MM.1S (cell line): ENCODE measurements around the gene GRAMD1B.

ENCODE experiments used
- DNase-seq: peaks from one replicate; pipeline ENCODE4 v3.0.0-alpha.2; 2015
- H2AFZ ChIP-seq: fragments of 300-600 bp; sonication (generic); 2 replicates; pipeline ENCODE4 v1.6.0; 2016; ENCODE audit warnings: antibody characterized with exemption, low read length
- H3F3A ChIP-seq: fragments of 300-600 bp; sonication (generic); 2 replicates; pipeline ENCODE4 v1.6.1; 2016; ENCODE audit warnings: mild to moderate bottlenecking, antibody characterized with exemption, low read length, moderate library complexity, mixed read lengths; ENCODE audit not compliant: insufficient read depth
- H3K27ac ChIP-seq: fragments of 300-600 bp; sonication (generic); 2 replicates; pipeline ENCODE4 v1.5.1; 2016; ENCODE audit warnings: mild to moderate bottlenecking, low read length
- H3K27me3 ChIP-seq: fragments of 300-600 bp; sonication (generic); replicated peaks from 2 replicates; pipeline ENCODE4 v1.6.0; 2016; ENCODE audit warnings: low read length; ENCODE audit not compliant: insufficient read depth
- H3K36me3 ChIP-seq: fragments of 300-600 bp; sonication (generic); replicated peaks from 2 replicates; pipeline ENCODE4 v1.6.1; 2016; ENCODE audit warnings: mild to moderate bottlenecking, low read length, mixed read lengths; ENCODE audit not compliant: insufficient read depth
- H3K4me1 ChIP-seq: fragments of 300-600 bp; sonication (generic); 2 replicates; pipeline ENCODE4 v1.6.1; 2016; ENCODE audit warnings: low read length, mixed read lengths
- H3K4me2 ChIP-seq: fragments of 300-600 bp; sonication (generic); 2 replicates; pipeline ENCODE4 v1.6.0; 2016; ENCODE audit warnings: low read depth, low read length
- H3K4me3 ChIP-seq: fragments of 300-600 bp; sonication (generic); 2 replicates; pipeline ENCODE4 v1.5.1; 2016; ENCODE audit warnings: low read length, mixed read lengths
- H3K79me2 ChIP-seq: fragments of 300-600 bp; sonication (generic); 2 replicates; pipeline ENCODE4 v1.6.1; 2016; ENCODE audit warnings: mixed run types, low read length, mixed read lengths
- H3K9ac ChIP-seq: fragments of 300-600 bp; sonication (generic); 2 replicates; pipeline ENCODE4 v1.6.1; 2016; ENCODE audit warnings: low read length, mixed read lengths
- H3K9me2 ChIP-seq: fragments of 300-600 bp; sonication (generic); replicated peaks from 2 replicates; pipeline ENCODE4 v1.6.1; 2016; ENCODE audit warnings: mild to moderate bottlenecking, low read length, mixed read lengths; ENCODE audit not compliant: insufficient read depth
- H3K9me3 ChIP-seq: fragments of 300-600 bp; sonication (generic); replicated peaks from 2 replicates; pipeline ENCODE4 v1.6.1; 2016; ENCODE audit warnings: mild to moderate bottlenecking, low read length, mixed read lengths; ENCODE audit not compliant: insufficient read depth
- H4K20me1 ChIP-seq: fragments of 300-600 bp; sonication (generic); 2 replicates; pipeline ENCODE4 v1.6.1; 2016; ENCODE audit warnings: mild to moderate bottlenecking, low read length, moderate library complexity, mixed read lengths; ENCODE audit not compliant: insufficient read depth
- EZH2 ChIP-seq: fragments of 300-600 bp; sonication (generic); optimal IDR thresholded peaks from 2 replicates; pipeline ENCODE3; 2017; ENCODE audit warnings: low read depth, mild to moderate bottlenecking, antibody characterized with exemption, low read length, mixed read lengths
- EZH2phosphoT487 ChIP-seq: fragments of 300-600 bp; sonication (generic); IDR thresholded peaks from 2 replicates; pipeline ENCODE4 v1.6.1; 2018; ENCODE audit warnings: antibody characterized with exemption, low read length
- TF ChIP-seq, protein P1 (sequence below): fragments of 300-600 bp; sonication (generic); IDR thresholded peaks from 2 replicates; pipeline ENCODE4 v1.5.1; 2016; ENCODE audit warnings: antibody characterized with exemption, low read length, mixed read lengths

GRAMD1B gene

DNA sequence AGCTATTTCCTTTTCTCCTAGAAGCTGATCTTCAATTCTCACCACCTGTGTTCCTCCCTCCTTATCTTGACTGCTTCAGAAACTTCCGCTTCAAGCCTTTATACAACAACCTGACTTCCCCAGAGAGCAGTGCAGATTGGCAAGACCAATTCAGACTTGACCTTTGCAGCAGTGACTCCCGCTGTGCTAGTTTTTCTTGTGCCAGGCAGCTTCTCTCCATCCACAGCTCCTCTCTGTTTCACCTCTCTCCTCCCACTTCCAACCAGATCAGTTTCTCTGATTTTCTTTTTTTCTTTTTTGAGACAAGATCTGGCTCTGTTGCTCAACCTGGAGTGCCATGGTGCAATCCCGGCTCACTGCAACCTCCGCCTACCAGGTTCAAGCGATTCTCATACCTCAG lies 74.3 kb downstream of the GRAMD1B start:
- Histone ChIP-seq H2AFZ (no peak overlapping the region), H3K9me3 (no peaks in the 10 kb centered on the region), H3K4me3 (no peak overlapping the region), H3K36me3 (no peaks in the 10 kb centered on the region), H3K4me2 (no peak overlapping the region), H3F3A (no peaks in the 10 kb centered on the region), H3K79me2 (no peaks in the 10 kb centered on the region), H3K27ac (no peak overlapping the region), H4K20me1 (no peaks in the 10 kb centered on the region), H3K9ac (no peak overlapping the region), H3K27me3 (no peaks in the 10 kb centered on the region), H3K9me2 (no peaks in the 10 kb centered on the region), H3K4me1 (no peaks in the 10 kb centered on the region)
- peak; percentile 72 for DNase-seq
- no peak for TF ChIP-seq EZH2phosphoT487
- no peak for TF ChIP-seq EZH2
- TF ChIP-seq, protein P1, sequence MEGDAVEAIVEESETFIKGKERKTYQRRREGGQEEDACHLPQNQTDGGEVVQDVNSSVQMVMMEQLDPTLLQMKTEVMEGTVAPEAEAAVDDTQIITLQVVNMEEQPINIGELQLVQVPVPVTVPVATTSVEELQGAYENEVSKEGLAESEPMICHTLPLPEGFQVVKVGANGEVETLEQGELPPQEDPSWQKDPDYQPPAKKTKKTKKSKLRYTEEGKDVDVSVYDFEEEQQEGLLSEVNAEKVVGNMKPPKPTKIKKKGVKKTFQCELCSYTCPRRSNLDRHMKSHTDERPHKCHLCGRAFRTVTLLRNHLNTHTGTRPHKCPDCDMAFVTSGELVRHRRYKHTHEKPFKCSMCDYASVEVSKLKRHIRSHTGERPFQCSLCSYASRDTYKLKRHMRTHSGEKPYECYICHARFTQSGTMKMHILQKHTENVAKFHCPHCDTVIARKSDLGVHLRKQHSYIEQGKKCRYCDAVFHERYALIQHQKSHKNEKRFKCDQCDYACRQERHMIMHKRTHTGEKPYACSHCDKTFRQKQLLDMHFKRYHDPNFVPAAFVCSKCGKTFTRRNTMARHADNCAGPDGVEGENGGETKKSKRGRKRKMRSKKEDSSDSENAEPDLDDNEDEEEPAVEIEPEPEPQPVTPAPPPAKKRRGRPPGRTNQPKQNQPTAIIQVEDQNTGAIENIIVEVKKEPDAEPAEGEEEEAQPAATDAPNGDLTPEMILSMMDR: no peak

DNA sequence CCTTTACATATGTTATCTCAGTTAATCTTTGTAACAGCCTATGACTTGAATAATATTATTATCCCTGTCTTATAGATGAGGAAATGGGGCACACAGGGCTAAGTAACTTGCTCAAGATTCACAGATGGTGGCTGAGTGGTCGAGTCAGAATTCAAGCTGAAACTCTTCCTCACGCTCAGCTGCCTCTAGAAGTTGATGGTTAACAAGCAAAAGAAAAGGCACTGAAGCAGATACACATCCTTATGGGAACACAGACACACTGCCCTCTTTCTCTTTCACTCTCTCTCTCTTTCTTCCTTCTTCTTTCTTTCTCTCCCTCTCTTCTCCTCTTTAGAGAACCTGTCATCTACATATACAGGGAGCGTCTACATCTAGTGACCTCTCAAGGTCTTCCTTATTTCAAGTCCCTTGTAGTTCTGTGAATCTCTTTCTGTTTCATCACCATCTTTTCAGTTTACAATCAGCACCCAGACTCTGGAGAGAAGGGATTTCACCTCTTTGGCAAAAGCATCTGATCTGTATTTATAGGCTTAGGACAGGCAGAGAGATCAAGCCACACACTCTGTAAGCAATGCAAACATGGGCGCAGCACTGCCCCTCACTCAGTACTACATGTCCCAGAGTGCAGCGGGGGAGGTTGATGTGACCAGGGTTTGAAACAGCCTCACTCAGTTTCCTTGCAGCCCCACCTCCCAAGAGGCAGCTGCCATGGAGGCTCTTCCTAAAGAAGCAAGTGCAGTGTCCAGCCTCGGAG lies 75.7 kb downstream of the GRAMD1B start:
- H3K27me3 ChIP-seq: no peaks in the 10 kb centered on the region
- H3K79me2 ChIP-seq: no peaks in the 10 kb centered on the region
- H3K9me2 ChIP-seq: no peaks in the 10 kb centered on the region
- no peak for TF ChIP-seq EZH2phosphoT487
- no peak for TF ChIP-seq EZH2
- TF ChIP-seq, protein P1: no peak
- no peak overlapping the region for H3K4me3 ChIP-seq
- H3K4me2 ChIP-seq: no peak overlapping the region
- H3K36me3 ChIP-seq: no peaks in the 10 kb centered on the region
- H2AFZ ChIP-seq: no peak overlapping the region
- no peaks in the 10 kb centered on the region for H4K20me1 ChIP-seq
- no peaks in the 10 kb centered on the region for H3F3A ChIP-seq
- no peaks in the 10 kb centered on the region for H3K4me1 ChIP-seq
- DNase-seq: no peak
- no peak overlapping the region for H3K27ac ChIP-seq
- H3K9ac ChIP-seq: no peak overlapping the region
- no peaks in the 10 kb centered on the region for H3K9me3 ChIP-seq

DNA sequence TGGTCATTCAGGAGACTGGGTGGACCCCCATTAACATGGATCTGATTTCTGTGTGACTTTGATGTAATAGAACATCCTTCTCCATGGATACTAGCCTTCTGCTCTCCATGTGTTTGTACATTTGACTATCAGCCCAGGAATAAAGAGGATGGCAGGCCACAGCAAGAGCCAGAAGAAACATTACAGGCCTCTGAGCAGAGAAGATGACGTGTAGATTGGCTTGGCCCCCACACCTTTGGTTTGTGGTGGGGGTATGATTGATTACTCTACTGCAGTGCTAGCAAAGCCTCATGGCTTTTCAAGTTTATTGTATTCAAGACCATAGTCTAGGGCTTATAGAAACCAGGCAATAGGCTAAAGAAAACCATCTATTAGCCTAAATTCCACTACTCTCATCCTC lies 77.0 kb downstream of the GRAMD1B start:
- Histone ChIP-seq H3K27me3 (no peaks in the 10 kb centered on the region), H3K9ac (no peak overlapping the region), H3K9me3 (no peaks in the 10 kb centered on the region), H3K4me2 (no peak overlapping the region), H3K4me3 (no peak overlapping the region), H2AFZ (no peak overlapping the region), H3K4me1 (no peaks in the 10 kb centered on the region), H4K20me1 (no peaks in the 10 kb centered on the region), H3K36me3 (no peaks in the 10 kb centered on the region), H3F3A (no peaks in the 10 kb centered on the region), H3K79me2 (no peaks in the 10 kb centered on the region), H3K27ac (no peak overlapping the region), H3K9me2 (no peaks in the 10 kb centered on the region)
- no peak for DNase-seq
- TF ChIP-seq EZH2phosphoT487 (no peak), EZH2 (no peak)
- TF ChIP-seq, protein P1: no peak
